HPDE6-E6E7 (cell line): ENCODE results near the gene TATDN3.
A peak's percentile ranks its signal among the peaks of the same experiment; 100 is the strongest.
"Not testable (repeated sequence)": the region's sequence is repeated elsewhere in the genome, so short reads cannot be mapped to it uniquely, and the experiment has no call there.

Experiments
- DNase-seq: peaks from one replicate; pipeline ENCODE4 v3.0.0; 2011; ENCODE audit warnings: missing footprints; ENCODE audit errors: extremely low spot score

The TATDN3 gene

GRCh38 chr1:212775241-212775640 is 16.5 kb upstream of the TATDN3 start:
- no peak for DNase-seq

- DNase-seq = no peak
These were observed 14.5 kb upstream of the TATDN3 start for GRCh38 chr1:212777151-212777550.

- not testable (repeated sequence) for DNase-seq
These were observed 12.6 kb upstream of the TATDN3 start for GRCh38 chr1:212779086-212779485.

- DNase-seq = no peak
These were observed 10.9 kb upstream of the TATDN3 start for GRCh38 chr1:212780759-212781158.

- DNase-seq = no peak
These were observed 10.5 kb upstream of the TATDN3 start for GRCh38 chr1:212781225-212781624.

DNA sequence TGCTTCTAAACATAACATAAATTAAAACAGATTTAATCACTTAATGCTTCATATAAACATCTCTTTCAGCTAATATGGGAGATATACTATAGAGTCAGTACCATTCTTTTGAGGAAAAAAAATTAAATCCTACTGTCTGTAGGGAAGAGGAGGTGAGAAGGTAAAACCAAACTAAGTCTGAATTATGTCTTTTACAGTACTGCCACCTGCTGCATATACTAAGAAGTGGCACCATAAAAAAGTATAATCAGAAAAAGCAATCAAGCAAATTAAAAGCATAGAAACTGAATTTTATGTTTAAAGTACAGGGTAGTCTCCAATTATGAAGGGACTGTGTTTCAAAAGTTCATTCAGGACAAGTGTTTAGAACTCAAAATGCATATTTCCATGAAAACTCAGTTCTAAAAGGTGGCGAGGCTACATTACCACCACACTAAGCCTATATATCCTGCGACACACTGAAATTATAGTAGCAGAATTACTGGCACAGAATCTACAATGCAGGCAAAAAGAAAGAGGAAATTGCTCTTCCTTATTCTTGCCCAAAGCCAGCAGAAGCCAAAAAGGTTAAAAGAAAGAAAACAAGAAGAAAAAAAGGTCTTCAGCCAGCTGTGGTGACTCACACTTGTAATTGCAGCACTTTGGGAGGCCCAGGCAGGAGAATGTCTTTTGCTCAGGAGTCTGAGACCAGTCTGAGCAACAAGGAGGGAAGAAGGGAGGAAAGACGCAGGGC is 9.1 kb upstream of the TATDN3 start:
- DNase-seq = no peak

DNA sequence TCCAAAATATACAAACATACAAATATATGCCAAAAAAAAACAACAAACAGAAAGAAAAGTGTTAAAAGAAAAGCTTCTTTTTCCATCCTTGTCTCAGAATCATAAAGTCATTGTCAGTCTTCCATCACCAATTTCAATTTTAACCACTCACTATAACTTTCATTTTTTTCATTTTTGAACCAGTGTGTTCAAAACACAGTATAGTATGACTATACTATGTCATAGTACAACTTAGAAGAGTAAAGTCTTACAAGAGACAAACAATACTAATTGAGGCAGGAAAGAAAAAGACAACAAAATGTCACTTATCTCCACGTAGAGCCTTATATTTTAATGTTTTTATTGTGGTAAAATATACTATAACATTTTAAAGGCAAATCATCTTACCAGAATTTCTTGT is 7.7 kb upstream of the TATDN3 start:
- no peak for DNase-seq

- DNase-seq = no peak
These were observed 5.8 kb upstream of the TATDN3 start for GRCh38 chr1:212785871-212786270.

GRCh38 chr1:212791261-212791675 is 426 bp upstream of the TATDN3 start:
- DNase-seq = peak; percentile 52

- no peak for DNase-seq
These were observed 758 bp downstream of the TATDN3 start for GRCh38 chr1:212792396-212792908.

DNA sequence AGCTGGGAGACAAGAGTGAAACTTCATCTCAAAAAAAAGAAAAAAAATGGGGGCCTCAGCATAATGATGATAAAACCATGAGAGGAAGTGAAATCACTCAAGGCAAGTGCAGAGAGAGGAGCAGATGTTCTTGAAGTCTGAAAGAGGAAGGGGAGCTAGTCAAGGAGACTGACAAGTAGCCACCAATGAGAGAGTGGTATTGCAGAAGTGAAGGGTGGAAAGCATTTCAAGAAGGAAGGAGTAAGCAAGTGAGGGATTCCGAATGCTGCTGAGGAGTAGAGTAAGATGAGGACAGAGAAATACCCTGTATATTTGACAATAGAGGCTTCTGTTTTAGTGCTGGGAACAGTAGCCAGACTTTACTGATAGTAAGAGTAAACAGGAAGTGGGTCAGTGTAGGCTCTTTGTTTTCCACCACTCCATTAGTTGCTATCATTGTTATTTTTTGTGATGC is 2.9 kb downstream of the TATDN3 start:
- no peak for DNase-seq

DNA sequence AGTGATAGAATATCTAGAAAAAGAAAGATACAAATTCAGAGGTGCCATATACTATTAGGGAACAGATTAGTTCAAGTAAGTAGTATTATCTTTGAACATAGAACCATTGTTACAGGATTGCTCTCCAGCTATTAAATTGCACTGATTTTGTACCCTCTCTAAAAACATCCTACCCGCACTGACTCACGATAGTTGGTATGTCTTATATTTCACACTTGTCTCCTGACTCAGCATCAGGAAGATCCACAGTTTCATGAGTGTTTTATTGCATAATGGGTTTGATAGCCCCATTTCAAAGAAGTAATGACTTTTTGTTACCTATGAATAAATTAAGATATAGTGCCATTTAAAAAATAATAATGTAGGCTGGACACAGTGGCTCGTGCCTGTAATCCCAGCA is 6.0 kb downstream of the TATDN3 start:
- no peak for DNase-seq

- DNase-seq = no peak
These were observed 14.1 kb downstream of the TATDN3 start for GRCh38 chr1:212805767-212806166.

DNA sequence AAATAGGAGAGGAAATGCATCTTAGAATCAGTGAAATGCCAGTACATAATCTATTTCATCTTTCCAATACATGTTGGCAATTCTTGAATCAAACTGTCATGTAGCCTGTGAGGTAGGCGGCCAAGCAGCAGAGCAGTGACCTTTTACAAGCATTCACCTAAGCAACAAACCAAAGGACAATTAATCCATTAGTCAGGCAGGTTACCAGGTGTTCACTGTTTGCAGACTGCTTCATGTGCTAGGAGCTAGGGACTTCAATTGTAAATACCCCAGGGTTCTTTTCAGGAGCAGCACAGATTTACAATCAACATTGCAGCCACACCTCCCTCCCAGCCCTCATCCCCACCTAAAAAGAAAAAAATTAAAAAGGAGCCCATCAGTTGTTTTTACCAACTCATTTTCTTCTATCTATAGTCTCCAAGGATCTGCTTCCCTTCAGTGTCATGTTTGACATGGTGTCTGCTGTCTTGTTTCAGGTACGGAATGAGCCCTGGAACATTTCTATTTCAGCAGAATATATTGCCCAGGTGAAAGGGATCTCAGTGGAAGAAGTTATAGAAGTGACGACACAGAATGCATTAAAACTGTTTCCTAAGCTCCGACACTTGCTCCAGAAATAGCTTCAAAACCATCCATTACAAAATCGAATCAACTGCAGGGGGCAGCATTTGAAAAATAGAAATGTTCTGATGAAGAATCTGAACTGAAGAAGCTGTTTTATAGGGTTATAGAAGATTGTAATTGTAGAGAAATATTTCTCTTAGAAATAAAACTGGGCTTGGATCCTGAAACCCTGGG is 23.0 kb downstream of the TATDN3 start:
- DNase-seq = no peak

DNA sequence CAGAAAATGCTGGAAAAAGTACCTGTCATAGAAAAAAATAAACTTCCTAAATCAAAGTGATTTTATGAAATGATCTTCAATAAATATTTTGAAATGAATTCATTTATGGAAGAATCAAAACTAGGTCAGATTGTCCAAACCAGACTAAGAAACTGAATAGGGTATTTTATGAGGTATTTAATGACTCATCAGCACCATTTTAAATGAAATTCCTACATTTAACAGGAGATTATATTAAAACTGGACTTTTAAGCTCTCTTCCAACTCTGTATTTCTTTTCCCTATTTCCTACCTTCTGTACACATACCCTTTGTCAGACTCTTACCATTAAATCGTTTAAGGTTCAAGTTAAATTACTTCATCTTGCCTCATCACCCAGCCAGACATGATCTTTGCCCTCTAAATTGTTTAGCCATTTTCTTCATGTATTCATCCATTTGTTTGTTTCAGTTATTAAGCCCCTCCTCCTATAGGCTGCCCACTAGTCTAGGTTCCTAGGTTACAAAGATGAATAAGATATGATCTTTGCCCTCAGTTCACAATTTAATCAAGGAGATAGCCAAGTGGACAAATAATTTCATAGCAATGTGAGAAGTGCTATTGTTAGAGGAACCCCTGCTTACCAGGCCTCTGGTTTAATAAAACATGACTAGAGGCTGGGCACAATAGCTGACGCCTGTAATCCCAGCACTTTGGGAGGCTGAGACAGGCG is 25.0 kb downstream of the TATDN3 start:
- DNase-seq = no peak

GRCh38 chr1:212819726-212820125 is 28.0 kb downstream of the TATDN3 start:
- DNase-seq = no peak

GRCh38 chr1:212820969-212821368 is 29.3 kb downstream of the TATDN3 start:
- DNase-seq = no peak

- no peak for DNase-seq
These were observed 31.3 kb downstream of the TATDN3 start for GRCh38 chr1:212822956-212823355.

GRCh38 chr1:212824201-212824600 is 32.5 kb downstream of the TATDN3 start:
- DNase-seq = no peak

DNA sequence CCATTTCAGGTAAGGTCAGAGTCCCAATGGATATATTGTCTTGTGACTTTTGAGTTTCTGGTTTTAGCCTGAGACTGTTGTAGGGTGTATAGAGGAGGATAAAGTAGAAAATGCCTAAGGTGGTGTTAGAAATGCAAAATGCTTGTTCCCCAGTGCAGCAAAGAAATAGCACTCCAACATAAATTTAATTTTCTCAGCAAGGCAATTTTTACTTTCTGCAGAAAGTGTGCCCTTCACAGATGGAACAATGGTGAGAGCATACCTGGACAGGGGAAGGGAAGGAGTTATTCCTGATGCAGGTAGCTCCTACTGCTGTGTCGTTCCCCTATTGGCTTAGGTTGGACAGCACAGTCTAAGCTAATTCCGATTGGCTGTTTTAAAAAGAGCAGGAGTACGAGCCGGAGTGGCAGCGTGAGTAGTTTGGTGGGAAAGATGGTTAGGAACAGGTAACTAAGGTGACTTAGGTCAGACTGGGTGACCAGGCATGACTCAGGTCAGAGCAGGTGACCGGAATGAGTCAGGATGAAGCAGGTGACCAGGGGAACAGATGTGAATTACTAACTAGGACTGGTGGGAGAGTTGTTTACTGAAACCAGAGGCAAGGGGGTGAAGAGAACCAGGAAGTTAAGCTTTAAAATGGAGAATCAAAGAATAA is 34.2 kb downstream of the TATDN3 start:
- no peak for DNase-seq

DNA sequence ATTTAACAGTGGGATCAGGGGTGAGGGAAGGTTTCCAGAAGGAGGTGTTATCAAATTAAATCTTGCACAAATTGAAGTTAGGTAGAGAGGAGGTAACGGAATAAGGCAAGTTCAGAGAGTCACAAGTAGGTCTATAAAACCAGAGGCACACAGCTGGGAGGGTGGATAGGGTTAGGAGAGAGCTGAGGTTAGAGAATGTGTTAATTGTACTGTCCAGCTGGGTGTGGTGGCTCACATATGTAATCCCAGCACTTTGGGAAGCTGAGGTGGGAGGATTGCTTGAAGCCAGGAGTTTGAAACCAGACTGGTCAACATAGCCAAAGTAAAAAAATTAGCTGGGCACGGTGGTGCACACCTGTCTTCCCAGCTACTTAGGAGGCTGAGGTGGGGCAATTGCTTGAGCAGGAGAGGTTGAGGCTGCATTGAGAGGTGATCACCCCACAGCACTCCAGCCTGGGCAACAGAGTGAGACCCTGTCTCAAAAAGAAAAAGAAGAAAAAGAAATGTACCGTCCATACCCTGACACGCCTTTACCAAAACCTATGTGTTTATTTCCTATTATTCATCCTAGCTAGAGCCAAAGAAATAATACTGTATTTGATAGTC is 35.6 kb downstream of the TATDN3 start:
- DNase-seq = no peak
